GM21825 (cell line): ENCODE measurements around the gene ZNG1F.
"Not testable (repeated sequence)": the region's sequence is repeated elsewhere in the genome, so short reads cannot be mapped to it uniquely, and the experiment has no call there.

Experiments
- ATAC-seq: cut with Tn5 transposase; IDR thresholded peaks from one replicate; pipeline ENCODE4 v1.9.1; 2021; ENCODE audit warnings: mild to moderate bottlenecking, moderate library complexity; ENCODE audit not compliant: unreplicated experiment

The ZNG1F gene

GRCh38 chr9:41123812-41124211 is 65.3 kb downstream of the ZNG1F start:
- not testable (repeated sequence) for ATAC-seq

GRCh38 chr9:41123396-41123795 is 65.7 kb downstream of the ZNG1F start:
- not testable (repeated sequence) for ATAC-seq

GRCh38 chr9:41120696-41121095 is 68.4 kb downstream of the ZNG1F start:
- ATAC-seq = not testable (repeated sequence)

GRCh38 chr9:41119719-41120118 is 69.4 kb downstream of the ZNG1F start:
- not testable (repeated sequence) for ATAC-seq

- not testable (repeated sequence) for ATAC-seq
These were observed 69.8 kb downstream of the ZNG1F start for GRCh38 chr9:41119311-41119710.

- ATAC-seq = not testable (repeated sequence)
These were observed 75.8 kb downstream of the ZNG1F start for GRCh38 chr9:41113348-41113747.

GRCh38 chr9:41111414-41111813 is 77.7 kb downstream of the ZNG1F start:
- ATAC-seq = not testable (repeated sequence)

GRCh38 chr9:41110913-41111312 is 78.2 kb downstream of the ZNG1F start:
- ATAC-seq = not testable (repeated sequence)

GRCh38 chr9:41109253-41109652 is 79.9 kb downstream of the ZNG1F start:
- not testable (repeated sequence) for ATAC-seq

GRCh38 chr9:41108816-41109215 is 80.3 kb downstream of the ZNG1F start:
- not testable (repeated sequence) for ATAC-seq

GRCh38 chr9:41106472-41107116 is 82.5 kb downstream of the ZNG1F start:
- not testable (repeated sequence) for ATAC-seq

- not testable (repeated sequence) for ATAC-seq
These were observed 83.4 kb downstream of the ZNG1F start for GRCh38 chr9:41105557-41106253.

GRCh38 chr9:41104542-41104941 is 84.6 kb downstream of the ZNG1F start:
- not testable (repeated sequence) for ATAC-seq

- not testable (repeated sequence) for ATAC-seq
These were observed 88.6 kb downstream of the ZNG1F start for GRCh38 chr9:41100508-41100907.

- ATAC-seq = not testable (repeated sequence)
These were observed 90.4 kb downstream of the ZNG1F start for GRCh38 chr9:41098759-41099158.

GRCh38 chr9:41095060-41095459 is 94.1 kb downstream of the ZNG1F start:
- ATAC-seq = not testable (repeated sequence)

GRCh38 chr9:41094010-41094773 is 94.9 kb downstream of the ZNG1F start:
- ATAC-seq = not testable (repeated sequence)

- not testable (repeated sequence) for ATAC-seq
These were observed 98.2 kb downstream of the ZNG1F start for GRCh38 chr9:41090922-41091321.

- ATAC-seq = not testable (repeated sequence)
These were observed 98.7 kb downstream of the ZNG1F start for GRCh38 chr9:41090386-41090785.

- peak; percentile 55 for ATAC-seq
These were observed 100.6 kb downstream of the ZNG1F start for GRCh38 chr9:41088450-41089059.

GRCh38 chr9:41087929-41088328 is 101.2 kb downstream of the ZNG1F start:
- not testable (repeated sequence) for ATAC-seq
